ENCODE measurements around the gene OR10A6.

The OR10A6 gene, protein sequence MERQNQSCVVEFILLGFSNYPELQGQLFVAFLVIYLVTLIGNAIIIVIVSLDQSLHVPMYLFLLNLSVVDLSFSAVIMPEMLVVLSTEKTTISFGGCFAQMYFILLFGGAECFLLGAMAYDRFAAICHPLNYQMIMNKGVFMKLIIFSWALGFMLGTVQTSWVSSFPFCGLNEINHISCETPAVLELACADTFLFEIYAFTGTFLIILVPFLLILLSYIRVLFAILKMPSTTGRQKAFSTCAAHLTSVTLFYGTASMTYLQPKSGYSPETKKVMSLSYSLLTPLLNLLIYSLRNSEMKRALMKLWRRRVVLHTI

GRCh38 chr11:7931168-7931567, at the start of gene OR10A6:
OR10A6 (minus strand) TSS chr11:7931268; CDS start chr11:7928662, 2,606 bp downstream.
- no peak for DNase-seq

DNA sequence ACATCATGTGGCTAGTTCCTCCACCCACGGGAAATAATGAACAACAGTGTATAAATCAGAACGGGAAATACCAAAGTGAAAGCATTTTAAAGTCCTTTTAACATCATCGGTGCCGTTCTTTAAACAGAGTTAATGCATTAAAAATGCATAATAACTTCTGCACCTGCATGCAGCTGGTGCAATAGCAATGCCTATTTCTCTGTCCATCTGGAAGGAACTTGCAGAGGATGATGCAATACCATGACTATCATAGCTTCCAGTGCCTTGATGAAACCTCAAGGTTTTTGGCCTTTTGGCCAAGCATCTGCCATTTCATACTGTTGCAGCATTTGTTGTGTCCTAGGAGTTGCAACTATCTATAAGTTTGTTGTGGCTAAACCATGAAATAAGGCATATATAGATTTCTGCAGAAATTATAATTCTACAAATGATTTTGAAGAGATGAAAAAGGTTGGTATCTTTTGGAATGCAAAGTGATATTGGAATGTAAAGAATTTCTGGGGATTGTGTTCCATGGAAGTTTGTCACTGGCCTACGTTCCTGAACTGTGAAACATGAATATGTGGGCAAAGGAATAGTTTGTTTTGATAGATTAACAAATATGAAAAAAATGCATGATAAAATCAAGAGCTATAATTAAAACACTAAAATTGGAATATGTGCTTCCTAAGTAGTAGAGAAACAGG, 46.3 kb upstream of the OR10A6 start:
- DNase-seq: no peak

DNA sequence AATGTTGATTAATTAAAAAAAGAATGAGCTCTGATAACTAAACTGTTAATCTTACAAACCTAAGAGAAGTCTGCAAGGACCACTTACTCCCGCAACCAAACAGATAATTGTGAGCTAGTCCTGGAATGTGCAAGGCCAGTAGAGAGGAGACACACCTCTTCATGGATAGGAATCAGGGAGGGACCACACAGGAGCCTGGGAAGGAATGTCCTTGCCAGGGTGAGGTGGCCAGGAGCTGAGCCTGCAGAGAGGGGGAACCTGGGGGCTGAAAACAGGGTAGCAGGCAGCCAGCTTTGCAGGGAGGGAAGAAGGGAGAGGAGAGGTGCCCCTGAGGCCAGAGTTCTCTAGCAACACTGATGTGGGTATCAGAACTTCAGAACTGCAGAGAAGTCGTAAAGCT, 43.6 kb upstream of the OR10A6 start:
- no peak for DNase-seq

GRCh38 chr11:7973011-7973410, 41.9 kb upstream of the OR10A6 start:
- DNase-seq: no peak

- no peak for DNase-seq
Observed at GRCh38 chr11:7971846-7972245, 40.8 kb upstream of the OR10A6 start.

GRCh38 chr11:7969756-7970646, 38.9 kb upstream of the OR10A6 start:
- no peak for DNase-seq

- no peak for DNase-seq
Observed at GRCh38 chr11:7968686-7969085, 37.6 kb upstream of the OR10A6 start.

- DNase-seq: no peak
Observed at GRCh38 chr11:7967826-7968225, 36.8 kb upstream of the OR10A6 start.

GRCh38 chr11:7967097-7967496, 36.0 kb upstream of the OR10A6 start:
- no peak for DNase-seq

- DNase-seq: no peak
Observed at GRCh38 chr11:7965386-7965785, 34.3 kb upstream of the OR10A6 start, which contains the start of gene NLRP10. NLRP10 (minus strand) TSS chr11:7965447; CDS start chr11:7963495, 1,952 bp downstream.

GRCh38 chr11:7964873-7965272, 33.8 kb upstream of the OR10A6 start:
- DNase-seq: no peak

GRCh38 chr11:7964261-7964660, 33.2 kb upstream of the OR10A6 start:
- no peak for DNase-seq

GRCh38 chr11:7955191-7955590, 24.1 kb upstream of the OR10A6 start:
- no peak for DNase-seq

GRCh38 chr11:7949934-7950333, 18.9 kb upstream of the OR10A6 start:
- DNase-seq: no peak

DNA sequence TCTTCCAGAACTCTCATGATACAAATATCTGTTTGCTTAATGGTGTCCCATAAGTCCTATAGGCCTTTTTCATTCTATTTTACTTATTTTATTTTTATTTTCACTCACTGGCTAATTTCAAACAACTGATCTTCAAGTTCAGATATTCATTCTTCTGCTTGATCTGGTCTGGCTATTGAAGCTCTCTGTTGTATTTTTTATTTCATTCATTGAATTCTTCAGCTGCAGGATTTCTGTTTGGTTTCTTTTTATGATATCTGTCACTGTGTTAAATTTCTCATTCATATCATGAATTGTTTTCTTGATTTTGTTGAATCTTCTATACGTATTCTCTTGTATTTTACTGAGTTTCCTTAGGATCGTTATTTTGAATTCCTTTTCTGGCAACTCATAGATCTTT, 13.1 kb upstream of the OR10A6 start:
- no peak for DNase-seq

GRCh38 chr11:7941608-7942007, 10.5 kb upstream of the OR10A6 start, which contains the start of gene OR10A3:
OR10A3 (minus strand) TSS chr11:7941708; CDS start chr11:7939520, 2,188 bp downstream.
- no peak for DNase-seq

GRCh38 chr11:7941146-7941545, 10.1 kb upstream of the OR10A6 start:
- no peak for DNase-seq

DNA sequence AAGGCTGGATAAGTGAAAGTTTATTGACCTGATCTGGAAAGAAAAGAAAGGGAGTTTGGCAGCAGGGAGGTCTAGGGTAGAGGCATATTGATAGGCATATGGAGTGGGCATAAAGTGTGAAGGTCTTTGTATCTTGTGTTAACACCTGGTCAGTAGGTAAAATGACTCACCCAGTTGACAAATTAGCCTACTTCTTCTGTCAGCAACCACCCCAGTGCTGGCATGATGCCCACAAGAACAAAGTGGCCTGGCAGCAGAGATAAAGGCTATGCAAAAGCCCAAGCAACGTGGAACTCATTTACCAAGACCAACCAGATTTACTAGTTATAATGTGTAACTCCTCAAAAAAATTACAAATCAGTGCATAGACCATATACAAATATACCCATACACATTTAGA, 5.5 kb upstream of the OR10A6 start:
- no peak for DNase-seq

DNA sequence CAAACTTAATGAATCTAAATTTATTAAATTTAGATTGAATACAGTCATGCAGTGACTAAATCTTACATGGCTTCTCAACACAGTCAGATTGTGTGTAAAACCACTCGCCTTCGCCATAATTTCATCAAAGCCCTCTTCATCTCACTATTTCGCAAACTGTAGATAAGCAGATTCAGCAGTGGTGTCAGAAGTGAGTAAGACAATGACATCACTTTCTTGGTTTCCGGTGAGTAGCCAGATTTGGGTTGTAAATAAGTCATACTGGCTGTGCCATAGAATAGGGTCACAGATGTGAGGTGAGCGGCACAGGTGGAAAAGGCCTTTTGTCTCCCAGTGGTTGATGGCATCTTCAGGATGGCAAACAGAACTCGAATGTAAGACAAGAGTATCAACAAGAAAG, 3.4 kb downstream of the OR10A6 start:
- DNase-seq: no peak

GRCh38 chr11:7924536-7924935, 6.5 kb downstream of the OR10A6 start:
- no peak for DNase-seq

DNA sequence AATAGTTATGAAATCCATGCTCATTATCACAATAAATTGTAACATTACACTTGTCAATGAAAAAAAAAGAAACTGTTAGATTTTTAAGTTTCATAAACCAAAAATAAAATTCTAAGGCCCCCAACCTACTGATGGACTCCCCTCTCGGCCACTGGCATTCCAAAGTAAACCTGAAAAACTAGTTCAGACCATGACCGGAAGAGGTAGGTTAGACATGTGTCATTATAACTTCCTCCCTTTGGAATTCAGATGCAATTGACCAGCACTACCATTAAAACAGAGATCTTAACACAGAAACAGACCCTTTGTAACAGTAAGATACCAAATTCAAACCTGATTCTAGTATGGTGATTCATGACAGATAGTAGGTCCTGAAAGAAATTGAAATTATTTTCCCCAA, 12.9 kb downstream of the OR10A6 start:
- DNase-seq: no peak

GRCh38 chr11:7911011-7911410, 20.1 kb downstream of the OR10A6 start:
- DNase-seq: no peak

DNA sequence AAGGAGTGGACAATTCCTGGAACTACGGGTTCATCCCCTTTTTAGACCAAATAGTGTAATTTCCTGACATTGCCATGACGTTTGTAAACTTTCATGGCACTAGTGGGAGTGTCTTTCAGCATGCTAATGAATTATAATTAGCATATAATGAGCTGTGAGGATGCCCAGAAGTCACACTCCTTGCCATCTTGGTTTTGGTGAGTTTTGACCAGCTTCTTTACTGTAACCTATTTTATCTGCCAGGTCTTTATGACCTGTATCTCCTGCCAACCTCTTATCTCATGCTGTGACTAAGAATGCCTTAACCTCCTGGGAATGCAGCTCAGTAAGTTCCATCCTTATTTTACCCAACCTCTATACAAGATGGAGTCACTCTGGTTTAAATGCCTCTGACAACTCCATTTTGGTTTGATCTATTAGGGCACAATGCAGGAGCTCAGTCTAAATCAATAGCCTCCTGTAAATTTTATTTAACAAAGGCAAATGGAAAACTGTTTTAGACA, 20.7 kb downstream of the OR10A6 start:
- DNase-seq: no peak

All from activated CD4-positive, alpha-beta T cell treated with anti-CD3 and anti-CD28 coated beads for 48 hours (primary cell).